Limb (tissue), 2 donors: ENCODE results near the gene METTL22.
"Not testable (repeated sequence)": the region's sequence is repeated elsewhere in the genome, so short reads cannot be mapped to it uniquely, and the experiment has no call there.

ENCODE experiments used
- DNase-seq, 2 donors: peaks; one replicate each; pipeline ENCODE4 v3.0.0-alpha.2; 2016; ENCODE audit errors: extremely low spot score in 2 of 2

METTL22 gene

GRCh38 chr16:8631818-8632465, 10.4 kb downstream of the METTL22 start:
- DNase-seq = no peak

DNA sequence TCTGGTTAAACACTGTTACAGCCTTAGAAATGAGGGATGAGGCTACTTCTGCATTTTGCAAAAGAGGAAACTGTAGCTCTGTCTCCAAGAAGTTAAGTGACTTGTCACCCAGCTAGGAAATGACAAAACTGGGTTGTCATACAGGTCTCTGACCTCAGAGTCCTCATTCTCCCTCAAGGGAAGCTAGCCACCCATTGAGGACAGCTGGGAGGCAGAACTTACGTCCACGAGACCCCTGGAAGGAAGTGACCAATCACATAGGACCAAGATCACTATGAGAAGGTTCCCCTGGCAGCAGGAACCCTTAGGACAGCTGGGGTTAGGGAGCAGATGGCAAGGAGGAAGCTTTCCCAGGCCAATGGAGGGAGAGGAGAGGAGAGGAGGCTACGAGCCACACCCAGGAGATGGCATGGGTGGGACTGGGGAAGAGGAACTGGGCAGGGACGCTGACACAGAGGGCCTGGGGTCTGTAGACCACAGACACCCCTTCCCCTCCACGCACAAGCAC, 11.2 kb downstream of the METTL22 start:
- DNase-seq = no peak

DNA sequence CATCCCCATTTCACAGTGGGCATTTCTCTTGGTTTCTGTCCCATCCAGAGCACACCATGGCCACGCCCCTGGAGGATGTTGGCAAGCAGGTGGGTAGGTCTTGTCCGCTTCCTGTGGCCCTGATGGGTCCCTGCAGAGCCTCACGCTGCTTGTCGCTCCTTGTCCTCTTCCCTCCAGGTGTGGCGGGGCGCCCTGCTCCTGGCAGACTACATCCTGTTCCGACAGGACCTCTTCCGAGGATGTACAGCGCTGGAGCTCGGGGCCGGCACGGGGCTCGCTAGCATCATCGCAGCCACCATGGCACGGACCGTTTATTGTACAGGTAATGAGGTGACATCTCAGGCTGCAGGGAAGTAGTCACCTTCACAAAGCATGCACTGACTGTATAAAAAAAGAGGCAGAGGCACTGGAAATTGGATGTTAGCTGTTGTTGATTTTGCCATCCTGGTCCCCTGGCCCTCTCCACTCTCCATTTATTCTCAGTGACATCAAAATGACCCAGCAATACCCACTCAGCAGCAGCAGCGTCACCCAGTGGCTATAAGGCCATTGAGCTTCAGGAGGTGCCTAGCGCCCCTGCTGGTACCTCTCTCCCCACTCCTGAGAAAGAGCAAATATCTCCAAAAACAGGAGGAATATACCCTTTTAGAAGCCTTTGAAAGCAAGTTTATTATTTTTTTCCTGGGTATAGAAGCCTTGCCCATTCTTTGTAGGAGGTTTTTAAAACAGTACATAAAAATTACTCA, 13.7 kb downstream of the METTL22 start:
- no peak for DNase-seq

DNA sequence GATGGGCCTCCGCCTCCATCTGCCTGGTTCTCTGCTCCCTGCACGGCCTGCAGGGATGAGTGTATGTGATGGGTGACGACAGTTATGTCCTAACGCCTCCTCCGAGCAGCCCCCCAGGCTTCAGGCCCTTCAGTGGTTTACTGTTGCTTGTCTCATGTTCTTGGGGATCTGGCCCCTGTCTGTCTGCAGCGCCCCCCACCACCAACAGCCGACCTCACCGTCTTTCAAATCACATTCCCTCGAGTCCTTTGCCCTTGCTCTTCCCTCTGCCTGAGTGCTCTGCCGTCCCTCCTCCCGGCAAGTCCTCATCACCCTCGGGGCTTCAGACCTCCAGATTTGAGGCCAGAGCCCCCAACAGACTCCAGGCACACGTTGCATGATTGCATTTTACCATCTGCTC, 18.2 kb downstream of the METTL22 start:
- no peak for DNase-seq

DNA sequence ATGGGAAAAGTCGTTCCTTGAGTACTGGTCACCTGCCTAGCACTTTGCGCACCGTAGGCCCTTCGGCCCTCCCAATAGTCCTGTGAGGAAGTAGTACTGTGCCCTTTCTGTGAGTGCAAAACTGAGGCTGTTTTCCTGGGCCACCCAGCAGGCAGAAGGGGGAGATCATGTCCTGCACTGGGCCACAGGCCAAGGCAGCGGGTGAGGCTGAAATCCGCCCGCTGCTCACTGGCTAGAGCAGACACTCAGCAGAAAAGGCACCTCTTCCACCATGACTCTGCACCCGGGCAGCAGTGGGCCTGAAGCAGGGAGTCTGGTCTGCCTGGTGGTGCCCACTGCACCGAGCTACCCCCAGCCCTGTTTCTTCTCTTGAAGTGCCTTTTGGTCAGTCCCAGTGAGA, 20.2 kb downstream of the METTL22 start:
- DNase-seq = no peak

DNA sequence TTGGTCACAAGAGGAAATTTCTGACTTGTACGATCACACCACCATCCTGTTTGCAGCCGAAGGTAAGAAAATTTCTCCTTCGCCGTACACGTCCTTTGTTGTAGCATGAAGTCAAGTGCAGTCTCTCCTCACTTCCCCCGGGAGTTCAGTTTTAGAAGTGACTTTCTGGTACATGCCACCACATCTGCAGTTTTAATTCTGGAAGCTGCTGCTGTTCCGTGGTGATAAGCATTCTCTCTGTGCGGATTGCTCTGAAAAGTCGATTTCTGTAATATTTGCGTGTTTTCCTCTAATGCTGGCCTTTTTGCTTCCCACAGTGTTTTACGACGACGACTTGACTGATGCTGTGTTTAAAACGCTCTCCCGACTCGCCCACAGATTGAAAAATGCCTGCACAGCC, 20.6 kb downstream of the METTL22 start:
- no peak for DNase-seq

DNA sequence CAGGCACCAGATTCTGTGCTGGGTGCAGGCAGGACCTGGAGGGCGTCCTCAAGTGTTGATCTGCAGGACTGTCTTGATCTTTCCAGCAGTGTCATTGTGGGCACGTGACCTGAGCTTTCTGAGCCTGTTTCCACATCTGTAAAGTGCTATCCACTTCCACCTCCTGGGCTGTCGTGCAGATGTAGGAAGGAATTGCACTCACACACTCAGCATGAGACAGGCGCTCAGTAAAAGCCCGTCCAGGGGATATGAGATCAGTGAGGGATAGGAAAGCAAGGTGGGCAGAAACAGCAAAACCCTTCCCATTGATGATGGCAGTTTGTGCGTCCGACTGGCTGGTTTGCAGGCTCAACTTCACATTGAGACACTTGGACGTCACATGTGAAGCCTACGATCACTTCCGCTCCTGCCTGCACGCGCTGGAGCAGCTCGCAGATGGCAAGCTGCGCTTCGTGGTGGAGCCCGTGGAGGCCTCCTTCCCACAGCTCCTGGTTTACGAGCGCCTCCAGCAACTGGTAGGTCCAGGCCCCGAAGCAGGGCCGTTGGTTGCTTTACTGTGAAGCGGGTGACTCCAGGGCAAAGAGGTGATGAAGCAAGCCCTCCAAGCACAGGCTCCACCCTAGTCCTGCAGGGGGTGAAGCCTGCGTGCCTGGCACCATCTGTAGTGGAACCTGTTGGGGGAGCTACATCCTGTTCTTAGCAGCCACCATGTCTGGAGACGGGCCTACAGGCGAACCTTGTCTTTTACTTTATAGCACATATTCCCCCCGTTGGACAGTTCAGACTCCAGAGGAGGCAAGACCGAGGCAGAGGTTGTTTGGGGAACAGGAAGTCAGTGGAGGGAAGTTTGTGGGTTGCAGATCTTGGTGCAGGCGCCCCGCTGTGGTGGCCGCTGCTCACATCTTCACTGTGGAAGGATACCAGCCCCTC, 23.0 kb downstream of the METTL22 start:
- DNase-seq = no peak

GRCh38 chr16:8645141-8645521, 23.6 kb downstream of the METTL22 start:
- DNase-seq = no peak

- no peak for DNase-seq
Observed at GRCh38 chr16:8645831-8646230, 24.3 kb downstream of the METTL22 start.

DNA sequence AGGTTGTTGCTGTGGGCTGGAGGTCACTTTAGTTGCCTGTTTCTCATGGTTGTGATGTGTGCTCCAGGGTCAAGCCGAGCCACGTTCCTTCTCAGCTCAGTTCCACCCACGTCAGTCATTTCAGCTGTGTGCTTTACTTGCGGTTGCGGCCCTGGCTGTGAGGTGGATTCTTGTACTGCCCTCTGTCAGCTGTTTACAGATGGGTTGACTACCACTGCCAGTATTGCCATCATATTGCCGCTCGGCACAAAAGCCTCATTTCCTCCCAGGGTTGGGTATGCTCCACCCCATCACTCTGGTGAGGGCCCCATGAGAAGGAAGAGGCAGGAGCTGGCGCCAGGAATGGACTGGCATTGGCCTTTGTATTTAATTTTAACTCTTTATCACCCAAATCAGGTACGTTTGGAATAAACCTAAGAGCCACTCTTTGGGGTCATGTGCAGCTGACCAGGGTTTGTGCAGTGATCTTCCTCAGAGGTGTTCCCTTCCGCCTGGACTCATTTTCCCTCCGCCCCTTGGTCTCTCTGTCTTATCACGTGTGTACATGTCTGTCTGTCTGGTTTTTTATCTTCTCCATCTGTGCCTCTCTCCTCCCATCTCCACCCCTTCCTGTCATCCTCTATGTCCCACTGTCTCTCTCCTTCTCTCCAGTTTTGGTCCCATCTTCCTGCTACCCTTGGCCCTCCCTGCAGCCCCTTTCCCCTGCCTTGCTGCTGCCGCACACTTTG, 25.0 kb downstream of the METTL22 start:
- no peak for DNase-seq

DNA sequence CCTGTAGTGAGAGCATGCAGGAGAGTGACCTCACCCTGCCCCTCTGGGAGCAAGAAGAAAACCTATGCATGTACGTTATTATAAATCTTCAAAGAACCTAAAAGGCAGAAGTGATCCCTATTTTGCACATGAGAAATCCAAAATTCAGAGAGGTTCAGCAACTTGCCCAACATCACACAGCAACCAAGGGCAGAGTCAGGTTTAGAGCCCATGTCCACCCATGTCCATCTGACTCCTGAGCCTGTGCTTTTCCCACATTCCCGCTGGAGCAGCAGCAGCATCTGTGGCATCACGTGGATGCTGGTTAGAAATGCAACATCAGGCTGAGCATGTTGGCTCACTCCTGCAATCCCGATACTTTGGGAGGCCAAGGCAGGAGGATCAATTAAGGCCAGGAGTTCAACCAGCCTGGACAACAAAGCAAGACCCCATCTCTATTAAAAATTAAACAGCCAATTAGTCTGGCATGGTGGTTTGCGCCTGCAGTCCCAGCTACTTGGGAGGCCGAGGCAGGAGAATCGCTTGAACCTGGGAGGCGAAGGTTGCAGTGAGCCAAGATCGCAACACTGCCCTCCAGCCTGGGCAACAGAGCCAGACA, 26.3 kb downstream of the METTL22 start:
- DNase-seq = no peak

DNA sequence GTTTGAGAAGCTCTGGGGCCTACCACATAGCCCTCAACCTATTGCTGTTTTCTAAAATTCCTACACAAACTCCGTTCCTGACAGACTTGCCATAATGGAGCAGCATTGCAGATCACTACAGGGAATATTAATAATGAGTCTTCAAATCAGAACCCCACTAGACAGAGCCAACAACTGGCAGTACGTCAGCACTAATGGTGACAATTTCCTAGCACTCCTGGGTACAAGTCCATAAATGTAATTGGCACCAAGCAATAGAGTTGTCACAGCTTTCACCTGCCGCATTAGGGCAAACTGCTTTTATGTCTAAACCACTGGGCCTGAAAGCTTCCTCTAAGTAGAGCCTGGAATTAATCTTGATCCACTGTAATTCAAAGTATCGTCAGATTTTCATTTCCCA, 27.4 kb downstream of the METTL22 start:
- no peak for DNase-seq

DNA sequence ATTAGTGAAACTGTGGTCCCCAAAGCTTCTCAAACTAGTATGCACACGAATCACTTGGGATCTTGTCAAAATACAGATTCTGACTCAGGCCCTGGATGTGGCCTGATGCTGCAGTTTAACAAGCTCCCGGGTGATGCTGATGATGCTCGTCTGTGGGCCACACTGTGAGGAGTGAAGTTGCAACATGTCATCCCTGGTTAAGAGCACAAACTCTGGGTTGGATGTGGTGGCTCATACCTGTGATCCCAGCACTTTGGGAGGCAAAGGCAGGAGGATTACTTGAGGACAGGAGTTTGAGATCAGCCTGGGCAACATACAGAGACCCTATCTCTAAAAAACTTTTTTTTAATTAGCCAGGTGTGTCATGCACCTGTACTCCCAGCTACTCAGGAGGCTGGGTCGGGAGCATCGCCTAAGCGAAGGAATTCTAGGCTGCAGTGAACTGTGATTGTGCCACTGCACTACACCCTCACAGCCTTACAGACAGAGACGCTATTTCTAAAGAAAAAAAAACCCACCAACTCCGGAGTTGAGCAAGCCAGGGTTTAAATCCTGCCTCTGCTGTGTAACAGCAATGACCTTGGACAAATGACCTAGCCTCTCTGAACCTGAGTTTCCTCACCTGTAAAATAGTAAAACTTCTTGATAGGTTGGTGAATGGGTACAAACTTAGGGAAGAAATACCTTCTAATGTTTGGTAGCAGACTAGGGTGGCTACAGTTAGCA, 28.5 kb downstream of the METTL22 start:
- no peak for DNase-seq

DNA sequence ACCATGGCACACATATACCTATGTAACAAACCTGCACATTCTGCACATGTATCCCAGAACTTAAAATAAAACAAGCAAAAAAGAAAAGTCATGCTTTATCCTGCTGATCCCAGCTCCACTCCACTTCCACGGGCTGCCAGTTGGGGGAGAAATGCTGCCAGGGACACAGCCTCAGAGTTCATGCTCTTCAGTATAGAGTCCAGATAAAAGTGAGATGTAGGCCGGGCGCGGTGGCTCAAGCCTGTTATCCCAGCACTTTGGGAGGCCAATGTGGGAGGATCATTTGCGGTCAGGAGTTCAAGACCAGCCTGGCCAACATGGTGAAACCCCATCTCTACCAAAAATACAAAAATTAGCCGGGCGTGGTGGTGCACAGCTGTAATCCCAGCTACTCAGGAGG, 30.5 kb downstream of the METTL22 start:
- not testable (repeated sequence) for DNase-seq

GRCh38 chr16:8655184-8655717, 33.8 kb downstream of the METTL22 start:
- no peak for DNase-seq

DNA sequence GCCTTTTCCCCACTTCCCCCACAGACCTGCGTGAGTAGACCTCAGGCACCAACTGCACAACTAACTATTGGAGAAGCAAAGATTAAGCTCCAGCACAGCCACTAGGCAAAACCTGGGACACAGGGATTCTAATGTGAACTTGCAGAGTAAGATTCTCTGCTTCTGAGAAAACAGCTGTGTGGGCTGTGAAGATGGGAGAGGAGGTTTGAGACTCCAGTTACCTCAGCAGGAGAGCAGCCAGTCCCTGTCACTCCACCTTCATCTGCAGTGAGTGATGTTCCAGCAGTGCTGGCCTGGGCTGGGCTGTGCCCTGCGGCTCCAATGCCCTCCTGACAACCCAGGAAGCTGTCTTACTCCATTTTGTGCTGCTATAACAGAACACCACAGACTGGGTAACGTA, 34.9 kb downstream of the METTL22 start:
- DNase-seq = no peak

DNA sequence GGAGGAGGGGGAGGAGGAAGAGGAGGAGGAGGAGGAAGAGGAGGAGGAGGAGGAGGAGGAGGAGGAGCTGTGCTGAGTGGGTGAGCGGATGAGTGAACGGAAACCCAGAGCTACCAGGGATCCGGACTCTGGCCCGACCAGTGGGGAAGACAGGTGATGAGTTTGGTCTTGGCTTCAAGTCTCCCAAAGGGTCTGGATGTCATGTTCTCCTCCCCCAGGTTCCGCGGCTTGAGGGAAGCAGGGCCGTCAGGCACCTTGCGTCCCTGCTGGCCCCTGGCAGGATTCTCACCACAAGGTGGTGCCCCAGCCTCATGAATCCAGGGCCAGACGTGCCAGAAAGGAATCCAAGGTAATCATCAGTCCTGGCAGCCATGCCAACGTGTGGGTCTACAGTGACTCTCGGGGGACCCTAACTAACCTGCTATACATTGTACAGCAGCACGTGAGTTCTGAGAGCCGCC, 39.4 kb downstream of the METTL22 start:
- peak; percentile 37 to 89 for DNase-seq

DNA sequence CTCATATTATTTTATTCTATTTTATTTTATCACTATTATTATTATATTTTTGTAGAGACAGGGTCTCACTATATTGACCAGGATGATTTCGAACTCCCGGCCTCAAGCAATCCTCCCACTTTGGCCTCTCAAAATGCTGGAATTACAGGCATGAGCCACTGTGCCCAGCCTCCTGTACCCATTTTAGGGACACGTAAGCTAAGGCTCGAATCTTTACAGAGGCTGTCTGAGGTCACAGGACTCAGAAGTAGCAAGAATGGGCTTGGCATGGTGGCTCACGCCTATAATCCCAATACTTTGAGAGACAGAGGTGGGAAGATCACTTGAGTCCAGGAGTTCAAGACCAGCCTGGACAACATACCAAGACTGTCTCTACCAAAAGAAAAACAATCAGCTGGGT, 40.2 kb downstream of the METTL22 start:
- DNase-seq = no peak

DNA sequence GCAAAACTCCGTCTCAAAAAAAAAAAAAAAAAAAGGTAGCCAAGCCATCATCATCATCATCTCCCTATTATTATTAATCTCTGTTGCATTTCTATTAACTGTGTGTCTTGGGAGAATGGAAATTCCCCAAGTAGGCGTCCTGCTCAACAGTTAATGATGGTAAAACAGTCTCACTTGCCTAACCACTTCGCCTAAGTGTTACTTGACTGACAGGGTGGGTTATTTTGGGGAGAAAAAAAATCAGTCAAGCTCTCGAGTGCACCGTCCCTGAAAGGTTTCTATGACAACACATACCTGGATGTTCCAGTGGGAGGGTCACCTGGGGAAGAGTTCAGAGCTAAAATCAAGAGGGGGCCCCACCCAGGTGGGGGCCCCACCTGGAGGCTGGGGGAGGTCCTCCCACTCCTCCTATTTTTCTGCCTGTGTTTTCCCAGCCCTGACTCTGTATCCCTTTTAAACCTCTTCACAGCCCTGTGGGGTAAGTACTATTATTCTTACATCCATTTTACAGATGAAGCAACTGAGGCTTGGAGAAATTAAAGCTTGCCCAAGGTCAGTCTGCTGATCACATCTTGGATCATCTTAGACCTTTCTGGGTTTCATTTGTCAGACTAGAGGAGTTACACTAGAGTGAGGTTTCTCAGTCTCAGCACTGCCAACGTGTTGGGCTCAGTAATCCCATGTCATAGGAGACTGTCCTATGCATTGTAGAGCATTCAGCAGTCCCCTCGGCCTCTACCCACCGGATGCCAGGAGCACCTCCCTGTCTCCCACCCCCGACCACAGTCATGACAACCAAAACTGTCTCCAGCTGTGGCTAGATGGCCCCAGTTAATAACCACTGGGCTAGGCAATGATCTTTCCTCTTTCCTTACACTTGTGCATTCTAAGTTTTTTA, 41.9 kb downstream of the METTL22 start:
- DNase-seq = no peak
